Ishikawa (cell line): Measurements from ENCODE around the gene RFC4.

Experiments
- CEBPB ChIP-seq: IDR thresholded peaks from 2 replicates; pipeline ENCODE4 v1.6.1; 2012
- CREB1 ChIP-seq: IDR thresholded peaks from 2 replicates; pipeline ENCODE4 v1.6.1; 2012; ENCODE audit warnings: low read depth
- EGR1 ChIP-seq: IDR thresholded peaks from 2 replicates; pipeline ENCODE4 v1.6.1; 2012
- EP300 ChIP-seq: IDR thresholded peaks from 2 replicates; pipeline ENCODE4 v1.6.1; 2012; ENCODE audit warnings: borderline replicate concordance
- FOXM1 ChIP-seq: IDR thresholded peaks from 2 replicates; pipeline ENCODE4 v1.6.1; 2012; ENCODE audit warnings: low read depth, borderline replicate concordance
- NFIC ChIP-seq: IDR thresholded peaks from 2 replicates; pipeline ENCODE4 v1.6.1; 2012
- RAD21 ChIP-seq: IDR thresholded peaks from 2 replicates; pipeline ENCODE4 v1.6.1; 2012; ENCODE audit warnings: low read depth
- TAF1 ChIP-seq: IDR thresholded peaks from 2 replicates; pipeline ENCODE4 v1.6.1; 2012; ENCODE audit warnings: low read depth, mild to moderate bottlenecking
- TCF12 ChIP-seq: IDR thresholded peaks from 2 replicates; pipeline ENCODE4 v1.6.1; 2012; ENCODE audit warnings: low read depth
- TEAD4 ChIP-seq: IDR thresholded peaks from 2 replicates; pipeline ENCODE4 v1.6.1; 2012
- USF1 ChIP-seq: IDR thresholded peaks from 2 replicates; pipeline ENCODE4 v1.6.1; 2012
- YY1 ChIP-seq: IDR thresholded peaks from 2 replicates; pipeline ENCODE4 v1.6.1; 2012; ENCODE audit warnings: low read depth
- ZBTB7A ChIP-seq: IDR thresholded peaks from 2 replicates; pipeline ENCODE4 v1.6.1; 2012; ENCODE audit warnings: low read depth
- TF ChIP-seq, protein P1 (sequence below): IDR thresholded peaks from 2 replicates; pipeline ENCODE4 v1.6.1; 2012; ENCODE audit warnings: low read depth, mild to moderate bottlenecking
- TF ChIP-seq, protein P2 (sequence below): IDR thresholded peaks from 2 replicates; pipeline ENCODE4 v1.6.1; 2012

RFC4 gene

DNA sequence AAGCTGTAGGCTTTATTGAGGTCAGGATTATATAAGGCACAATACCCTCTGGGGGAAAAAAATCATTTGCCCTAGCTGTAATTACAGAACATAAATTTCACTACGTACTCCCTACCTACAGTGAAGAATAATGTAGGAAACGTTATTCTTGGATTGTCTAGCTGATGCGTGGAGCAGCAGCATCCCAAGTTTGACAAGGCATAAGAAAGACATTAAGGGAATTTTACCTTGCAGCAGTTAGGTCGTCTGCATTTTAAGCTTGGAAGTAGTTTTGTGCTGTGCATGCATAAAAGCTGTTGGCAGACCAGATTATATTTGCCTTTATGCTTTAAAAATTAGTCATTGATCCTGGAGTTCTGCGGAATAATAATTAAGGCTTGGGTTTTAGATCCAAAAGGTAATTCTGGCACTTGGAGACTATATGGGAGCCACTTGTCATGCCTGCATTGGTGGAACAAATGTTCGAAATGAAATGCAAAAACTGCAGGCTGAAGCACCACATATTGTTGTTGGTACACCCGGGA, 20.7 kb downstream of the RFC4 start:
- TF ChIP-seq TEAD4: no peak
- TF ChIP-seq, protein P1, sequence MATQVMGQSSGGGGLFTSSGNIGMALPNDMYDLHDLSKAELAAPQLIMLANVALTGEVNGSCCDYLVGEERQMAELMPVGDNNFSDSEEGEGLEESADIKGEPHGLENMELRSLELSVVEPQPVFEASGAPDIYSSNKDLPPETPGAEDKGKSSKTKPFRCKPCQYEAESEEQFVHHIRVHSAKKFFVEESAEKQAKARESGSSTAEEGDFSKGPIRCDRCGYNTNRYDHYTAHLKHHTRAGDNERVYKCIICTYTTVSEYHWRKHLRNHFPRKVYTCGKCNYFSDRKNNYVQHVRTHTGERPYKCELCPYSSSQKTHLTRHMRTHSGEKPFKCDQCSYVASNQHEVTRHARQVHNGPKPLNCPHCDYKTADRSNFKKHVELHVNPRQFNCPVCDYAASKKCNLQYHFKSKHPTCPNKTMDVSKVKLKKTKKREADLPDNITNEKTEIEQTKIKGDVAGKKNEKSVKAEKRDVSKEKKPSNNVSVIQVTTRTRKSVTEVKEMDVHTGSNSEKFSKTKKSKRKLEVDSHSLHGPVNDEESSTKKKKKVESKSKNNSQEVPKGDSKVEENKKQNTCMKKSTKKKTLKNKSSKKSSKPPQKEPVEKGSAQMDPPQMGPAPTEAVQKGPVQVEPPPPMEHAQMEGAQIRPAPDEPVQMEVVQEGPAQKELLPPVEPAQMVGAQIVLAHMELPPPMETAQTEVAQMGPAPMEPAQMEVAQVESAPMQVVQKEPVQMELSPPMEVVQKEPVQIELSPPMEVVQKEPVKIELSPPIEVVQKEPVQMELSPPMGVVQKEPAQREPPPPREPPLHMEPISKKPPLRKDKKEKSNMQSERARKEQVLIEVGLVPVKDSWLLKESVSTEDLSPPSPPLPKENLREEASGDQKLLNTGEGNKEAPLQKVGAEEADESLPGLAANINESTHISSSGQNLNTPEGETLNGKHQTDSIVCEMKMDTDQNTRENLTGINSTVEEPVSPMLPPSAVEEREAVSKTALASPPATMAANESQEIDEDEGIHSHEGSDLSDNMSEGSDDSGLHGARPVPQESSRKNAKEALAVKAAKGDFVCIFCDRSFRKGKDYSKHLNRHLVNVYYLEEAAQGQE: no peak
- TF ChIP-seq, protein P2, sequence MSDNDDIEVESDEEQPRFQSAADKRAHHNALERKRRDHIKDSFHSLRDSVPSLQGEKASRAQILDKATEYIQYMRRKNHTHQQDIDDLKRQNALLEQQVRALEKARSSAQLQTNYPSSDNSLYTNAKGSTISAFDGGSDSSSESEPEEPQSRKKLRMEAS: no peak
- no peak for TF ChIP-seq RAD21
- no peak for TF ChIP-seq USF1
- no peak for TF ChIP-seq FOXM1
- TF ChIP-seq YY1: no peak
- no peak for TF ChIP-seq EP300
- TF ChIP-seq CREB1: no peak
- no peak for TF ChIP-seq TAF1
- no peak for TF ChIP-seq CEBPB
- TF ChIP-seq EGR1: no peak
- TF ChIP-seq TCF12: no peak
- TF ChIP-seq ZBTB7A: no peak
- TF ChIP-seq NFIC: no peak

DNA sequence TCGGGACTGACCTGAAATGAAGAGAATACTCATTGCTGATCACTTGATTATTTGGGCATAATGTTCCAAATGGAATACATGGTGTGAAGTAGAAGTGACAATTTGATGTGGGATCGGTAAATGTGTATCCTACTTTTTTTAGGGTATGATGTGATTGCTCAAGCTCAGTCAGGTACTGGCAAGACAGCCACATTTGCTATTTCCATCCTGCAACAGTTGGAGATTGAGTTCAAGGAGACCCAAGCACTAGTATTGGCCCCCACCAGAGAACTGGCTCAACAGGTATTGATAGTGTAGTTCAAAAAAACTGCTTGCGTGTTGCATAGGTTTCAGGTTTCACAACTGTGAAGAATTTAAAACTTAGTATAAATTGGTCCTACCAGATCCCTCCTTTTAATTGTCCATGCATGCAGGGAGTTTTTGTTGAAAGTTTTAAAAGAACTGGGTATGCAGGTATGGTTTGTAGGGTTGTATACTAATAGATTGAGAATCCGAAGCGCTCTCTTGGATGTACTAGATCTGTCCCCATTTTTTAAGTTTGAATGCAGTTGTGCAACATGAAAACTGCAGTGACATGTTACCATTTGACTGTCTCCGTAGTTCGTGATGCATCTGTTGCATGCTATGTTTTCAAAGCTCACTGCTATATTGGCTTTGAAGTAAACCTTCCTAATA, 21.3 kb downstream of the RFC4 start:
- TF ChIP-seq CEBPB (0 out of 2 replicates have a peak, but pooled peaks have one; percentile 10), TCF12 (no peak)

DNA sequence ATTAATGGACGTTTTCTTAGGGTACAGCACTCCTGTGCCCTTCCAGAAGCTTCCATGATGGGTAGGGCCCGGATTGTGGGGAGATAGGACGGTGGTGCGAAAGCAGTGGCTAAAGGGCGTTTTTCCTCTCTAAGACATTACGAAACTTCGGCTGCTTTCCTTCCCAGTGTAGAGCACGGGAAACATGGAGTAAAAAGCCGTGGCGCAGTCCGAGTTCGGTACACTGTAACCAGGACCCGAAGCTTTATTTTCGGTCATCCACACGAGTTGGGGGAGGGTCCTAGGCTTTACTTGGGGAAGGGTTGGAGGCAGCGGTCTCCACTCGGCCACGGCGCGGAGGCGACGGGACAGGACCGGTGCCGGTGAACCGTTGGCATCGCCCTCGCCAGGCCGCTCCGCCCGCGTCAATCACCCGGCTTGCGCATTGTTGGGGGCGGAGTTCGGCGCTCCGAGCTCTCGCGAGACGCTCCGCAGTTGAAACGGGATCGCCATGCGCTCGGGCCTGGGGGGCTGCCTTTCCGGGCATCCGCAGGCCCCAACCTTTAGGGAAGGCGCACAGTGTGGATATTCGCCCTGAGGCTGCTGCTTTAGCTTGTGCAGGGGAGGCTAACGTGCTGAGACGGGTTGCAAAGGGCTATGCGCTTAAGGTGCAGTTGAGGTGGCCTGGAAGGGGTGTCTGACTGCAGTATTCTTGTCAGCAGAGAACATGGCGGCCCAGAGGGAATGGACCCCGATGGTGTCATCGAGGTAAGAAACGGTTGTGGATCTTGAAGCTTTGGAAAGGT, 22.4 kb downstream of the RFC4 start:
- TF ChIP-seq, protein P2: peak; percentile 57
- peak; percentile 80 for TF ChIP-seq YY1
- TF ChIP-seq TAF1: no peak; the same call in 1 of the 2 replicates

DNA sequence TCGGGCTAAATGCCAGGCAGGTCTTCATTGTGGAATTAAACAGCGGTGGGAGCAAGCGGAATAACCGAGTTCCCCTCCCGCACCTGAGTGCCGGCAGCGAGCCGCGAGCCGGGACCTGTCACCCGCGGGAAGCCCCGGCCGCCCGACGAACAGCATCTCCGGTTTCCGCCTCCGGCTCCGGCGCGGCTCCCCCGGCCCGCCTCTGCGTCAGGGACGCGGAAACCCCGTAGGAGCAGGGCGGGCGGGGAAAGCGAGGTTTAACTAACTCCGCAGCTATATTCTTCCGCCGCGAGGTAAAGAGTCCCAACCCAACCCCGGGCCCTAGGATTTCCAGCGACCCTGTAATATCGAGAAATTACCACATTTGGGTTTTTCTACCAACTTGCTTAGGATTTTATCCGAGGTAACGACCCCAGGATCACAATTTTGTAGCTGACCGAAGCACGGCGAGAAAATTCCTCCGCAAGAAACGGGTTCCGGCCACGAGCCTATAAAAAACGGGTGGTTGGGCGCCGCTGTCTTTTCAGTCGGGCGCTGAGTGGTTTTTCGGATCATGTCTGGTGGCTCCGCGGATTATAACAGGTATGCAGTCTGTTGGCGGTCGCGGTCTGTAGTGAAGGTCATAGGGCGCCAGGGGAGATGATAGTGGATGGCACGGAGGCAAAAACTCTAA, 23.1 kb downstream of the RFC4 start, which contains the start of gene EIF4A2:
Gene EIF4A2 (plus strand): TSS at position 520 of the 673 bp plus-strand sequence. CDS start 34 bp downstream, at position 554.
- TF ChIP-seq, protein P1: no peak
- TF ChIP-seq YY1: peak; percentile 60; the same call in 1 of the 2 replicates
- peak; percentile 43; the same call in 1 of the 2 replicates for TF ChIP-seq NFIC
- TF ChIP-seq RAD21: no peak
- peak; percentile 67; the same call in 1 of the 2 replicates for TF ChIP-seq FOXM1
- peak; percentile 46; the same call in 1 of the 2 replicates for TF ChIP-seq CREB1
- peak; percentile 59; the same call in 1 of the 2 replicates for TF ChIP-seq EP300
- peak; percentile 49 for TF ChIP-seq ZBTB7A
- TF ChIP-seq, protein P2: peak; percentile 86
- TF ChIP-seq TAF1: peak; percentile 100
- peak; percentile 74 for TF ChIP-seq TCF12
- peak; percentile 13; the same call in 1 of the 2 replicates for TF ChIP-seq CEBPB
- no peak; the same call in 1 of the 2 replicates for TF ChIP-seq USF1
- peak; percentile 54; the same call in 1 of the 2 replicates for TF ChIP-seq EGR1
- TF ChIP-seq TEAD4: peak; percentile 84

- TF ChIP-seq EGR1: no peak
- no peak for TF ChIP-seq FOXM1
- TF ChIP-seq TCF12: no peak
- TF ChIP-seq ZBTB7A: no peak
- TF ChIP-seq CREB1: no peak
- TF ChIP-seq, protein P2: no peak
Measured at GRCh38 chr3:186782542-186783057, 23.7 kb downstream of the RFC4 start.
